Prostate gland (tissue), 2 donors: ENCODE data around the gene MANF. TPM values are rescaled to one million over a fixed set of nuclear protein-coding genes. Genes with fewer than 3 reads are reported as not detected.

Experiments
- DNase-seq: peaks from one replicate; pipeline ENCODE4 v3.0.0-alpha.2; 2019; ENCODE audit warnings: low spot score
- H3K27ac ChIP-seq, 2 donors: fragments of 200-600 bp; sonication (generic); 2 replicates each; pipeline ENCODE4 v1.5.1; 2017 to 2019
- H3K27me3 ChIP-seq: fragments of 200-600 bp; sonication (generic); replicated peaks from 2 replicates; pipeline ENCODE4 v1.5.1; 2019; ENCODE audit not compliant: insufficient read depth
- H3K36me3 ChIP-seq, 2 donors: fragments of 200-600 bp; sonication (generic); 1 replicate in 1 of 2; 2 replicates in 1 of 2; pipeline versions ENCODE4 v1.5.1 to v1.8.1; 2017 to 2019
- H3K4me1 ChIP-seq: fragments of 200-600 bp; sonication (generic); replicated peaks from 2 replicates; pipeline ENCODE4 v1.5.1; 2019
- H3K4me3 ChIP-seq, 2 donors: fragments of 200-600 bp; sonication (generic); 2 replicates each; pipeline ENCODE4 v1.5.1; 2017 to 2019
- H3K9me3 ChIP-seq: fragments of 200-600 bp; sonication (generic); 2 replicates; pipeline ENCODE4 v1.5.1; 2017
- CTCF ChIP-seq, 4 experiments: fragments of 200-600 bp in 2 of 4; fragments of 450-650 bp in 2 of 4; sonication (generic) in 2 of 4; IDR thresholded peaks; 1 replicate in 3 of 4; 2 replicates in 1 of 4; pipeline ENCODE4 v1.5.1; 2016 to 2019; ENCODE audit warnings: antibody characterized with exemption in 4 of 4, mild to moderate bottlenecking in 2 of 4, moderate library complexity in 2 of 4
- POLR2A ChIP-seq: fragments of 450-650 bp; IDR thresholded peaks from one replicate; pipeline ENCODE4 v1.6.1; 2016; ENCODE audit warnings: antibody characterized with exemption, mild to moderate bottlenecking
- POLR2AphosphoS5 ChIP-seq: sonication (generic); formaldehyde crosslinking; IDR thresholded peaks from one replicate; pipeline ENCODE4 v1.6.1; 2017; ENCODE audit warnings: antibody characterized with exemption
- WGBS: methylation state at CpG from one replicate; pipeline ENCODE4 v1.1.5; 2018; 5-methylcytosine and 5-hydroxymethylcytosine counted together
- intact Hi-C: fragments of 100-400 bp; cut with DNase I; formaldehyde crosslinking; loops from one replicate; pipeline ENCODE4 v1.14.2; 2022
- total RNA-seq, 2 donors: library from RNA; depleted of rRNA; stranded (reverse); fragments of >200 nt; gene quantifications; one replicate each; pipeline ENCODE4 v1.1.0, GENCODE V29; 2016

The MANF gene
- total RNA-seq = 10 to 100 TPM; 30.6 to 81.4 TPM

GRCh38 chr3:51384726-51385473, at the start of gene MANF:
Gene MANF, plus strand, starts transcription at chr3:51385291. Its CDS starts 52 bp downstream, at chr3:51385343.
- peak within 1 kb of the TSS; percentile 78 to 94 for H3K4me3 ChIP-seq
- WGBS = under 1% methylated on average over 58 of the region's 65 CpGs
- no peaks in the 10 kb centered on the region for H3K27me3 ChIP-seq
- no peaks in the 10 kb centered on the region for H3K36me3 ChIP-seq
- H3K27ac ChIP-seq = peak within 1 kb of the TSS; percentile 91
- intact Hi-C loops = loop anchor here (5.0 to 10.0 kb wide), 3 partner anchors 768 to 1030 kb away; partner anchors contain the start of genes C3orf18, CYB561D2, HEMK1 and MAPKAPK3
- H3K4me1 ChIP-seq = peaks cover 16% of the 10 kb centered on the region
- peak; percentile 99 for DNase-seq
- TF ChIP-seq CTCF (IDR thresholded peaks at IDR 0.05) = peak in 2 of 4 experiments; percentile 50 to 51
- TF ChIP-seq POLR2A = peak; percentile 89
- peak; percentile 94 for TF ChIP-seq POLR2AphosphoS5
- no peaks in the 10 kb centered on the region for H3K9me3 ChIP-seq

GRCh38 chr3:51336261-51336660, 48.8 kb upstream of the MANF start:
- Histone ChIP-seq H3K4me1 (no peaks in the 10 kb centered on the region), H3K4me3 (no peak overlapping the region), H3K9me3 (no peaks in the 10 kb centered on the region), H3K27me3 (no peaks in the 10 kb centered on the region), H3K36me3 (no peaks in the 10 kb centered on the region), H3K27ac (no peak overlapping the region)
- 93% methylated on average over 1 of the region's 1 CpG for WGBS
- intact Hi-C loops = no loop called here
- no peak for DNase-seq
- TF ChIP-seq CTCF (IDR thresholded peaks at IDR 0.05) = no peak
- no peak for TF ChIP-seq POLR2AphosphoS5
- no peak for TF ChIP-seq POLR2A

- Histone ChIP-seq H3K27ac (no peak overlapping the region), H3K36me3 (no peaks in the 10 kb centered on the region), H3K4me3 (no peak overlapping the region), H3K9me3 (no peaks in the 10 kb centered on the region), H3K27me3 (no peaks in the 10 kb centered on the region), H3K4me1 (no peaks in the 10 kb centered on the region)
- intact Hi-C loops = no loop called here
- no peak for DNase-seq
- WGBS = 95% methylated on average over 1 of the region's 1 CpG
- TF ChIP-seq CTCF (IDR thresholded peaks at IDR 0.05) (no peak), POLR2A (no peak)
These were observed 47.4 kb upstream of the MANF start for GRCh38 chr3:51337666-51338065.

- no peak for DNase-seq
- Histone ChIP-seq H3K36me3 (no peaks in the 10 kb centered on the region), H3K4me3 (no peak overlapping the region), H3K9me3 (no peaks in the 10 kb centered on the region), H3K4me1 (no peaks in the 10 kb centered on the region), H3K27ac (no peak overlapping the region), H3K27me3 (no peaks in the 10 kb centered on the region)
- intact Hi-C loops = no loop called here
- no peak for TF ChIP-seq POLR2A
- no peak for TF ChIP-seq CTCF (IDR thresholded peaks at IDR 0.05)
- TF ChIP-seq POLR2AphosphoS5 = no peak
- 47% methylated on average over 3 of the region's 3 CpGs for WGBS
These were observed 46.5 kb upstream of the MANF start for GRCh38 chr3:51338632-51339031.
